Measurements from ENCODE around the gene OR5AS1.
"Not testable (repeated sequence)": the region's sequence is repeated elsewhere in the genome, so short reads cannot be mapped to it uniquely, and the experiment has no call there.

The OR5AS1 gene

GRCh38 chr11:56027354-56027753 lies at the start of gene OR5AS1:
TSS of gene OR5AS1 (plus strand) at chr11:56027654. CDS start at chr11:56030419, 2,765 bp downstream.
- DNase-seq, result no peak

GRCh38 chr11:55994525-55994924 lies 32.9 kb upstream of the OR5AS1 start, which contains the start of gene OR5F1:
TSS of gene OR5F1 (minus strand) at chr11:55994625. CDS start at chr11:55994625, 0 bp downstream.
- no peak for DNase-seq

GRCh38 chr11:56010716-56011115 lies 16.7 kb upstream of the OR5AS1 start:
- no peak for DNase-seq

GRCh38 chr11:56013805-56014204 lies 13.6 kb upstream of the OR5AS1 start:
- DNase-seq, result no peak

- no peak for DNase-seq
These were observed 18.1 kb downstream of the OR5AS1 start for GRCh38 chr11:56045538-56045937.

- no peak for DNase-seq
These were observed 21.0 kb downstream of the OR5AS1 start for GRCh38 chr11:56048480-56048879.

- no peak for DNase-seq
These were observed 22.0 kb downstream of the OR5AS1 start for GRCh38 chr11:56049487-56049886.

GRCh38 chr11:56056366-56056765 lies 28.9 kb downstream of the OR5AS1 start:
- DNase-seq, result not testable (repeated sequence)

GRCh38 chr11:56057661-56058237 lies 30.3 kb downstream of the OR5AS1 start:
- DNase-seq, result not testable (repeated sequence)

- DNase-seq, result not testable (repeated sequence)
These were observed 30.9 kb downstream of the OR5AS1 start for GRCh38 chr11:56058260-56058780.

GRCh38 chr11:56066980-56067379 lies 39.5 kb downstream of the OR5AS1 start:
- no peak for DNase-seq

All from OCI-M1 (cell line).